DMS114 treated with DMSO at 0.1 percent for 48 hours (cell line): ENCODE measurements around the gene HRH3.

ENCODE experiments used
- DNase-seq: peaks from one replicate; lab custom pipeline; 2025; ENCODE audit not compliant: unreplicated experiment; lab: John Stamatoyannopoulos, UW

The HRH3 gene

GRCh38 chr20:62230696-62231095 is 10.6 kb upstream of the HRH3 start:
- no peak for DNase-seq

GRCh38 chr20:62230276-62230675 is 10.2 kb upstream of the HRH3 start:
- no peak for DNase-seq

- no peak for DNase-seq
Measured at GRCh38 chr20:62229667-62230066, 9.6 kb upstream of the HRH3 start.

- DNase-seq = no peak
Measured at GRCh38 chr20:62228982-62229545, 9.0 kb upstream of the HRH3 start.

DNA sequence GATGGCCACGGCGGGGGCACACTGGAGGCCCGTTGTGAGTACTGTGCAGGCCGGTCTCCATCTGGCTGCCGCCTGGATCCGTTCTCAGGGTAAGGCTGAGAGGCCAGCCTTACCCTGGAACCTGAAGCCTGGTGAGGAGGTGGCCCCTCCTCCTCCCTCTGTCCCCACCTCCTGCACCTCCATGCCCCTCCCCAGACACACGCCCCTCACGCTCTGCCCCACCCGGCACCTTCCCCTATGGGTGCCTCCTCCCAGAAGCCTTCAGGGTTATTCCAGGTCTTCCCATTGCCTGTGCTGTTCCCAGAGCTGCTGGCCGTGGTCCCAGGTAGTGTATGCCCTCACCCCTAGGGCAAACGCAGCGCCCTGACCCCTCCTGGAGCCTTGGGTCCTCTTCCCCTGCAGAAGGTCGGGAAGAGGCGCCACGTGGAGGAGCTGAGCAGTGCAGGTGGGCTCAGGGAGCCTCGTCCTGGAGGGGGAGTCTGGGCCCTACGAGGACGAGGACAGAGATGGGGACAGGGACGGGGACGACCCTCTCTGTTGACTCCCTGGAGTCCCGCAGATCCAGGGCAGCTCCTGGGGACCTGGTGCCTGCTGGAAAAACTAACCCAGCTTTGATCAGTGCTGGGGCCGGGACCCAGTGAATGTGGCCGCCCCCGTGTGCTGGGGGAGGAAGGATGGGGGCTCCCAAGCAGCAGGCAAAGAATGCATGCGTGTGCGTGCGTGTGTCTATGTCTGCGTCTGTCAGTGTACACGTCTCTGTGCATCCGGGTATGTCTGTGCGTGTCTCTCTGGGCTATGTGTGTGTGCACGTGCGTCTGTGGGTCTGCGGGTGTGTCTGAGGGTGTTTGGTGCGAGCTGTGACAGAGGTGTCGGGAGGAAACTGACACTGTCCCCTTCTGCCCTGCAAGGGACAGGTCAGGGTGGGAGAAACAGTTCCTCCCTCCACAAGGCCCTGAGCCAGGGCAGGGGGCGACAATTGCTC is 8.2 kb upstream of the HRH3 start:
- no peak for DNase-seq

GRCh38 chr20:62227591-62227976 is 7.5 kb upstream of the HRH3 start:
- no peak for DNase-seq

DNA sequence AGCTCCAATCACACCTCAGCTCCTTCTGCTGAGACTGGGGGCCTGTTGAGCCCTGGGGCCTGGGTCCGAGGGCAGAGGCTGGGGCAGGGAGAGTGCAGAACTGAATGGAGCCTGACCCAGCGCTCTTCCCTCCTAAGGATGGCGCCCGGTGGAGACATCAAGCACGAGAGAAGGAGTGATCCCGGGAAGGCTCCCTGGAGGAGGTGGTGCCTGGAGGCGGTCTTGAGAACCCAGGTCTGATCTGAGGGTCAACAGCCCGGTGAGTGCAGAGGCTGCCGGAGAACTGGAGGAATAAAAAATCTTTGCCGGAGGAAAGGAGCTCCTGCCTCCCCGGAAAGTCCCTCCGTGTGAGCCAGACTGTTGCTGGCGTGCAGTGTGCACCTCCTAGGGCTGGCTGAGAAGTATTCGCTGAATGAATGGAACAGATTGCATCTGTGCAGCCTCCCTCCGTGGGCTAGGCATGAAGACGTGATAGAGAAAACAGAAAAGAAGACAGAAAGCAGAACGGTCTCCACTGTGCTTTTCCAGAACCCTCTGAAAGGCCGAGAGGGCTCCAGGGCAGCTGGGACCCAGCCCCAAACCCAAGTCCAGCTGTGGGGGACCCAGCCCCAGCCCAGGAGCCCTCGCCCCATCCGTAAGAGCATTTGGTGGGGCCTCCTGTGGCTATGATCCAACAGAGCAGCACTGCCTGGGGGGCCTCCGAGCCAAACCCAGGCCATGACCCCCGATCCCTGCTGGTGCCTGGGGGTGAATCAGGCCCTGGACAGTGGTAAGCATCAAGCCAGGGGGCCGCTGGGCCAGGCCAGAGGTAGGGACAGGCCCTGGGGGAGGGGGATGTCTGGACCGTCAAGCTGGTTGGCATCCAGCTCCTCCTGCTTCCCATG is 6.9 kb upstream of the HRH3 start:
- DNase-seq = no peak

DNA sequence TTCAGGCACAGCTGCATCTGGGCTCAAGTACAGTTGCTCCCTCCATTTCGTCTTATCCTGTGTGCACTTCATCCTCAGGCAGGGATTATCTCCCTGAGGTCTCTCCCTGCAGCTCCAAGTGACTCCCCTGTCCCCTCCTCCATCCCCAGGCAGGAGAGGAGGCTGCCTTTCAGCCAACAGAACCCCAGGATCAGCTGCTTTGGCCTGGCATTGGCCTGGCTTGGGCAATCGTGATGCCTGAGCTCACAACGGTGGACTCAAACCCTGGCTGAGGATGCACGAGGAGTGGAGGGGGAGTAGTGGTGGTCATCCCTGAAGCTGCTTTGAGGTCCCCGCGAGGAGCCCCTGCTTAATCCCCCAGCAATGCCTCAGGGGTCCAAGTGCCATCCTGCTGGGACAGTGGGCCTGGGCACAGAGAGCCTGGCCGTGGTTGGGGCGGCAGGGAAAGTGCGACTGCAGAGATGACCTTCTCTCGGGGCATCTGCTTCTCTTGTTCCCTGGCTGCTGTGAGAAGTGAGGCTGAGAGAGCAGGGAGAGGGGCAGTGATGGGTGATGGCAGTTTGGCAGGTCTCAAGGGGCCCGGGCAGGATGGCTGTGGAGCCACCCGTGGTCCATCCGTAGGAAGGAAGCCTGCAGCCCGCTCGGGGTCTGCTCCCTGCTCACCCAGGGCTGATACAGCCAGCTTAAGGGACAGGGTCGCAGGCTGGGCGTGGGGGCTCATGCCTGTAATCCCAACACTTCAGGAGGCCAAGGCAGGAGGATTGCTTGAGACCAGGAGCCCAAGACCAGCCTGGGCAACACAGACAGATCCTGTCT is 6.0 kb upstream of the HRH3 start:
- no peak for DNase-seq

DNA sequence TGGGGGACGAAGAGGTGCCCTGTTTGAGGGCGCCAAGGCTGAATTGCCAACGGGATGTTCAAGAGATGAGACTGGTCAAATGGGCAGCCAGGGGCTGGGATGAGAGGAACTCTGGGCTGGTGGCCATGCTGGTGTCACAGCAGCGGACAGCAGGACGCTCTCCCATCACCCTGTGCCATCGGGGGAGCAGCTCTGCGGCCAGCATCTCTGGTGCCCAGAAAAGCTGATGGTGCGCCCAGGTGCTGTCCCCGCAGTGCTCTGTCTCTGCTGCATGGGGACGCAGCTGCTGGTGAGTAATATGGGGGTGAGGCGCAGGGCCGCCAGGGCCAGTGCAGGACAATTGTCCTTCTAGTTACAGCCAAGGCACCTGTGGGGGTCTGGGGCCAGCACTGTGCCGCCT is 4.9 kb upstream of the HRH3 start:
- no peak for DNase-seq

DNA sequence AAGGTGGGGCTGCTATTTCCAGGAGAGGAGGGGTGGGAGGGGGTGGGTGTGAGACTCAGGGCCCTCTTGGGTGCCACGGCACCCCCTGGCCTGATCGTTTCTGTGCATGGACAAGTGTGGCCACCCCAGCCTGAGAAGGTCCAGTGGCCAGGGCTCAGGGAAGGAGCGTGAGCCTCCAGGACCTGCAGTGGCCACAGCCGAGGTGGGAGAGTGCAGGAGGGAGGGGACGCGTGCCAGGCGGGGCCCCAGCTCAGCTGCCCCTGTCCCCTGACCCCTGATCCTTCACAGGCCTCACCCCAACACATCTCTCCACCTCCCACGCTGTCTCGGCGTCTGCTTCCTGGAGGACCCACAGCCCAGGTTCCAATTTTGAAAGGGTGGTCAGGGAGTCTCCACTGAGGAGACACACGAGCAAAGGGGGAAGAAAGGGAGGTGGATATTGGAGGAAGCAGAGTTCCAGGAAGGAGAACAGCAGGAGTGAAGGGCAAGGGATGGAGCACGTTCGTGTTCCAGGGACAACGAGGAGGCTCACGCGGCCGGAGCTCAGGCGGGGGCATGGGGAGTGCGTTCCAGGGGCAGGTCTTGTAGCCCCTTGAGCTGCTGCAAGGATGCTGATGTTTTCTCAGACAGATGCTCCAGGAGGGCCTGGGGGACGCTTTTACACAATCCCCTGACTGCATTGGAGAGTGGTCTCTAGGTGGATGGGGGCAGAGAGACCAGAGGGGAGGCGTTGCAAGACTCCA is 4.2 kb upstream of the HRH3 start:
- no peak for DNase-seq

DNA sequence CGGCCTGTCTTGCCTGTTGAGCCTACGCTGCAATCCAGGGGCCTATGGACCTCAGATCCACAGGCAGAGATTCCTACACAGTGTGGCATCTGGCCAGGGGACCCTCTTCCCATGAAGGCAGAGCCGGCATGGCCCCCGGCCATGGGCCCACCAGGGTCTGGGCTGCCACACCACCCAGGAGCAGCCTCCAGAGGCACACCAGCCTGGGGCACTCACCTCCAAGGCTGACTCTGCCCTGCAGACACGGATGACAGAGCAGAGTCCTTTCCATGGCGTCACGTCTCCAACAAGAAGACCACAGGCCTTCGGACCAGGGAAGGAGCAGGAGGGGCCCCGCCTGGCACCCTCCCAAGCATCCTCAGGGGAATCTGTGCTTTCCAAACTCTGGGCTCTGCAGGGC is 3.5 kb upstream of the HRH3 start:
- no peak for DNase-seq

DNA sequence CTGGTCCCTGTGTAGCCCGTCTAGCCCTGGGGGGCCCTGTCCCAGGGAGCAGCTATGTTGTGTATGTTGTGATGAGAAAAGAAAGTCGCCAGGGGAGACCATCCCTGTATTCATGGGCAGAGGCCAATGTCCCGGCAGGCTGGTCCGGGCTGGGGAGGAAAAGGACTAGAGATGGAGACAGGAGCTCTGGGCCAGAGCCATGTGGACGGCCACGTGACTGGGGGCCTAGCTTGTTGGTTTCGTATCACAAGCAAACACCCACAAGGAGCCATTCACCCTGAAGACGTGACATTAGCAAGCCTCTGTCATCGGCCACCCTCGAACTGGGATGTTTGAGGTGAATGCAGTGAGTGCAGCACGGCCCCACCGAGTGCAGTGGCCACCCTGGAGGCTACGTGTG is 2.9 kb upstream of the HRH3 start:
- DNase-seq = no peak

DNA sequence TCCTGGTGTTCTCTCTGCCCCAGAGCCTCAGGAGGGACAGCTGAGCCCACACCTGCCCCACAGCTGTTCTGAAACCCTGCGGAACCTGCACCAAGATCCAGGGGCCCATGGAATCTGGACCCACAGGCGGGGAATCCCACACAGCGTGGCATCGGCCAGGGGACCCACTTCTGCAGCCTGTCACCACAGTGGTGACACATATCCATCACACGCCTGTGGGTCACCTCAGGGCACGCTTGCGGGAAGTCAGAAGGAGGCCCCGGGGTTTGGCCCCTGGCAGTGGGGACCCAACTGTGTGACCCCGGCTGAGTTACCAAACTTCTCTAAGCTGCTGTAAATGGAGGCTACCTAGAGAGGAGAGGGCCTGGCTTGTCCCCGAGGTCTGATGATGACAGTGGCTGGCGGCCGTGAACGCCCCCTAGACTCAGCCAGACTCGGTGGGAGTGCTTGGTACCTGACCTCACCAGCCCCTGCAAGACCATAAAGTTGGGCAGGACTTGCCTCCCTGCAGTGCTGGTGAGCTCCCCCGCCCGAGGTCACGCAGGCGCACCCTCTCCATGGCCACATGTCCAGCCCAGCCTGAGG is 2.3 kb upstream of the HRH3 start:
- DNase-seq = no peak

GRCh38 chr20:62220666-62221568 is 839 bp upstream of the HRH3 start:
- DNase-seq = no peak

- no peak for DNase-seq
Measured at GRCh38 chr20:62219101-62219991, 732 bp downstream of the HRH3 start.

DNA sequence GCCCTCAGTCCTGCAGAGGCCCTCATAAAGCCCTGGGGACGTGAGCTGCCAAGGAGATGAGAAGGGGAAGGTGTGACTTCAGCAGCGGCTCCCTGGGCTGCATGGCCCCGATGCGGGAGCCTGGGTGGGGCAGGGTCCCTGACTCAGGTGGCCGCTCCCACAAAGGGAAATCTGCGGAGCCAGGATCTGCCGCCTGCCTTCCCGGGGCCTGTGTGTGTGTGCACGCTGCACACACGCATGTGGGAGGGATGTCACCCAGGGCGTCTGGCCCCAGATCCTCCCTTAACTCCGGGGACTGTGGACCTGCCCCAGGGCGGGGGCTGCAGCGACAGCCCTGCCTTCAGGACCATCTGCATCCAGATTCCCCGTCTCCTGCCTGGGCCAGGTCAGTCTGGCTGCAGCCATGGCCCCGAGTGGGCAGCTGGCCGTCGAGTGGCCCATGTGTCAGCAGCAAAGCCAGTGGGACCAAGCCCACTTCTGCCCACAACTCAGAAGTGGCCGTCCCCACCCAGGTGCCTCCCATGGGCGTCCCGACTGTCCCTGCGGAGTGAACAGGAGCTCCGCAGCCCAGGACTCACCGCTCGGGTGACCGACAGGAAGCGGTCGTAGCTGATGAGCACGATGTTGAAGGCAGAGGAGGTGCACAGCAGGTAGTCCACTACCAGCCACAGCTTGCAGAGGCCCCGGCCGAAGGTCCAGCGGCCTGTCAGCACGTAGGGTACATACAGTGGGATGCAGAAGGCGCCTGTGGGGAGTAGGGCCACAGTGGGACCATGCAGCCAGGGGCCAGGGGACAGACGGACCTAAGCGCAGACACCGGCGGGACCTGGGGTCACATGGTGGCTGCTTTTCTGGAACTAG is 1.9 kb downstream of the HRH3 start:
- DNase-seq = no peak
